SK-N-MC (cell line): ENCODE data around the gene MAPT.

Experiments
- DNase-seq: peaks from one replicate; pipeline ENCODE4 v3.0.0-alpha.2; 2011; ENCODE audit warnings: low read depth, low spot score
- H3K27ac ChIP-seq: fragments of 200-600 bp; sonication (generic); 2 replicates; pipeline ENCODE4 v1.5.1; 2016; ENCODE audit warnings: mixed run types
- H3K36me3 ChIP-seq: fragments of 200-600 bp; sonication (generic); 2 replicates; pipeline ENCODE4 v1.6.1; 2017; ENCODE audit warnings: antibody characterized with exemption, low read length, mixed read lengths; ENCODE audit not compliant: insufficient read depth
- H3K4me3 ChIP-seq: fragments of 200-600 bp; sonication (generic); 2 replicates; pipeline ENCODE4 v1.5.1; 2016
- H3K9ac ChIP-seq: fragments of 200-600 bp; sonication (generic); 2 replicates; pipeline ENCODE4 v1.8.0; 2017; ENCODE audit warnings: mixed run types, mixed read lengths; ENCODE audit not compliant: insufficient read length
- H3K9me3 ChIP-seq: fragments of 200-600 bp; sonication (generic); 2 replicates; pipeline ENCODE4 v1.6.1; 2017; ENCODE audit warnings: low read depth, mild to moderate bottlenecking, antibody characterized with exemption, low read length, moderate library complexity, mixed read lengths
- EZH2 ChIP-seq: fragments of 200-600 bp; sonication (generic); IDR thresholded peaks from one replicate; pipeline ENCODE4 v1.6.1; 2017; ENCODE audit warnings: antibody characterized with exemption
- FOXP2 ChIP-seq: optimal IDR thresholded peaks from 2 replicates; pipeline ENCODE3; 2011; ENCODE audit warnings: mild to moderate bottlenecking, moderate library complexity; ENCODE audit not compliant: insufficient read depth; ENCODE audit errors: extremely low read length, control extremely low read depth
- POLR2AphosphoS5 ChIP-seq: IDR thresholded peaks from 2 replicates; pipeline ENCODE4 v1.6.1; 2012; ENCODE audit warnings: mild to moderate bottlenecking, low read depth, low read length, borderline replicate concordance

MAPT gene

DNA sequence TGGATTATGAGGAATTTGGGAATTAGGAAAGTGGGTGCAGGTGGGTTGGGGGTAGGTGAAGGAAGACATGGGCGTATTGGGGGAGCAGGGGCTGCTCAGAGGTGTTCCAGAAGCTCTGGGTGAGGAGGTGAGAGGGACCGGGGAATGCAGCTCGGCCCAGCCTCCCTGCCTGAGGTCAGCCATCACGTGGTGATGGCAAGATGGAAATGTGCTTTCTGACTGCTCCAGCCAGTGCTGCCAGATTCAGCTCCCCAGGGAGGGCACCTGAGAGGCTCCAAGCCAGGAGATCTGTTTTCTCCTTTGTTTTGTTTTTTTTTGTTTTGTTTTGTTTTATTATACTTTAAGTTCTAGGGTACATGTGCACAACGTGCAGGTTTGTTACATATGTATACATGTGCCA lies 69.5 kb downstream of the MAPT start:
- Histone ChIP-seq H3K27ac (no peak overlapping the region), H3K4me3 (no peak overlapping the region), H3K9ac (no peak overlapping the region), H3K36me3 (peaks cover 42% of the 10 kb centered on the region), H3K9me3 (no peaks in the 10 kb centered on the region)
- DNase-seq, result no peak
- no peak for TF ChIP-seq POLR2AphosphoS5
- no peak for TF ChIP-seq FOXP2
- TF ChIP-seq EZH2, result no peak

DNA sequence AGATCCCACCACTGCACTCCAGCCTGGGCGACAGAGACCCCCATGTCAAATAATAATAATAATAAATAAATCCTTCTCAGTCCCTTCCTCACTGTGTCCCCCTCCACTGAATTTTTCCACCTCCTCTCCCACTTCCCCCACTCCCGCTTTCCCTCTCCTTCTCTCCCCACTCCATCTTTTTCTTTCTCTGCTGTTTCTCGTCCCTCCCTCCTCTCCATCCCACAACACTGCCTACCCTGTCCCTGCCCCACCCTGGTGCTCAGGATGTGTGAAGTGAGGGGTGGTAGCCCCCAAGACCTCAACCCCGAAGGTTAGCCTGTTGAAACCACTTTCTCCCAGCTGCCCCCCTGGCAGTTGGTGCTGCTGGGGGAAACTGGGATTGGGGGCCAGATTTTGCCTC lies 70.3 kb downstream of the MAPT start:
- H3K9ac ChIP-seq, result no peak overlapping the region
- no peaks in the 10 kb centered on the region for H3K9me3 ChIP-seq
- H3K36me3 ChIP-seq, result peaks cover 50% of the 10 kb centered on the region
- no peak overlapping the region for H3K4me3 ChIP-seq
- no peak for DNase-seq
- H3K27ac ChIP-seq, result no peak overlapping the region
- TF ChIP-seq EZH2, result no peak
- no peak for TF ChIP-seq FOXP2
- no peak for TF ChIP-seq POLR2AphosphoS5

DNA sequence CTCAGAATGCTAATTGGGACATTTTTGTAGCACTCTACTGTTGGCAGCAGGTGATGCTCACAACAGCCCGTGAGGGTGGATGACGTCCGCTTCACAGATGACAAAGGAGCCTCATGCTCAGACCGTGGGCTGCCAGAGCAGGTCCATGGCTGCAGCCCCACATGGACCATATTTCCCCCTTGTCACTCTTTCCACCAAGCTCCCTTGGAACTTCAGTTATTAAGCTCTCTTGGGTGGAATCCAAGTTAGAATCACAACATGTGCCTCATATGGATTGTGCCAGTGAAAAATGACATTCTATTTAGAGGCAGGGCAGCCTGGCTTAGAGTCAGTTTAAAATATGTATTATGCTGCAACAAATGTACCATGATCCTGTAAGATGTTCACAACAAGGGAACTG lies 71.5 kb downstream of the MAPT start:
- TF ChIP-seq FOXP2 (no peak), POLR2AphosphoS5 (no peak), EZH2 (no peak)
- H3K27ac ChIP-seq, result no peak overlapping the region
- H3K36me3 ChIP-seq, result peaks cover 61% of the 10 kb centered on the region
- no peaks in the 10 kb centered on the region for H3K9me3 ChIP-seq
- no peak overlapping the region for H3K4me3 ChIP-seq
- no peak overlapping the region for H3K9ac ChIP-seq
- no peak for DNase-seq

DNA sequence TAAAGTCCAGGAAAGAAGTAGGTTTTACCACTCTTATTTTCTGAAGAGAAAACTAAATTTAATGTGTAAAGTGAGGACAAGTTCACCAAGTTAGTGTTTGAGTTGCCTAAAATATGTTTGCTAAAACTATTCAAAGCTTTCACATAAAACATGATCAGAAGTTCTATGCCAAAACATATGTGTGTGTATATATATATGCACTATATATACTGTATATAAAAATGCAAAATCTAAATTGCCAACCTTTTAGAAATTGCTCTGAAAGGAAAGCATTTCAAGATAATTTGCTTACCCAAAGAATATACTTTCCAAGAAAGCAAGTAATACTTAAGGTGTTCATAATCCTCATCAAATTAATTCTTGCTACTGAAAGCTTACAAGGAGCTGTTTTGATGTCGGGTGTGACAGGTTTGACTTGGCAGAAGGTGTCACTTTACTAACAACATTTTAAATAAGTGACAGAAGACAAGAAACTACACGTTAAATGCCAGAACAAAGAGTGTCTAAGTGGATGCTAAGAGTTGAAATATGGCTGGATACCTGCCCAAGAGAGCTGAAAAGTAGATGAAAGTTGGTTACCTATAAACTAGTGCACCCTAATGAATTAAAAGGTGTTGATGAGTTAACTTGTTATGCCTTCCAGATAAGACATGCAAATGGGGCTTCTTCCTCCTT lies 72.4 kb downstream of the MAPT start:
- Histone ChIP-seq H3K36me3 (peaks cover 71% of the 10 kb centered on the region), H3K9ac (no peak overlapping the region), H3K9me3 (no peaks in the 10 kb centered on the region), H3K4me3 (no peak overlapping the region), H3K27ac (no peak overlapping the region)
- TF ChIP-seq EZH2, result no peak
- TF ChIP-seq POLR2AphosphoS5, result no peak
- TF ChIP-seq FOXP2, result no peak
- DNase-seq, result no peak

DNA sequence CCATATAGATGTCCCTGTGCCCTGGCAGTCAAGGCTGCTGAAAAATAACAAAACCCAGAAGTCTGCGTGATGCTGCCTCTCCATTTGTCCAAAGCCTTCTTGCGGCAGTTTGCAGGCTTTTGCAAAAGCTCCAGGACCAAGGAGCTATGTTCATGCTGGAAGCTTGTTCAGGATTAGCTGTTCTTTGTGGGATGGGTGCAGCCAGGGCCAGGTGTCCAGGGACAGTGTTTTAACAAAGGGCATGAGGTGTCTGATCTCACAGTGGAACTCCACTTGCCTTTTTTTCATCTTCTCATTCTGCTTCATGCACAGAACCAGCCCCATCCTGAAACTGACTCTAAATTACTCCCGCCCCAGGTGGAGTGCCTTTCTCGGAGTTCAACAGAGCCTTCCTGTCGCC lies 73.0 kb downstream of the MAPT start:
- no peak overlapping the region for H3K9ac ChIP-seq
- H3K9me3 ChIP-seq, result no peaks in the 10 kb centered on the region
- H3K36me3 ChIP-seq, result peaks cover 73% of the 10 kb centered on the region
- no peak overlapping the region for H3K27ac ChIP-seq
- no peak overlapping the region for H3K4me3 ChIP-seq
- no peak for TF ChIP-seq EZH2
- no peak for TF ChIP-seq POLR2AphosphoS5
- TF ChIP-seq FOXP2, result no peak
- no peak for DNase-seq

DNA sequence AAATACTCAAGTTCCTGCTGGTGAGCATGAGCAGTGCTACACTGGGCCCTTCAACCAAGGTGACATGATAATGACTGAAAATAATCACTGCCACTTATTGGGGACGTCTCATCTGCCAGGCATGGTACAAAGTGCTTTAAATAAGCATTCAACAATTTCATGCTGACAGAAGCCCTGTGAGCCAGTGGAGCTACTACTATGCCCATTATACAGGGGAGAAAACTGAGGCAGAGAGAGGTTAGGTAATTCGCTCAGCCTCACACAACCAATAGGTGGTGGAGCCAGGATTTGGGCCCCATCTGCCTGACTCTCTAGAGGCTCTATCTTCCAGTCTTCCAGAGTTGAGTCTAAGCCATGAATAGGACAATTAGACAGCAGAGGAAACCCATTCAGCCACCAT lies 74.4 kb downstream of the MAPT start:
- no peak for DNase-seq
- Histone ChIP-seq H3K9me3 (no peaks in the 10 kb centered on the region), H3K9ac (no peak overlapping the region), H3K36me3 (peaks cover 70% of the 10 kb centered on the region), H3K4me3 (no peak overlapping the region), H3K27ac (no peak overlapping the region)
- TF ChIP-seq EZH2, result no peak
- no peak for TF ChIP-seq POLR2AphosphoS5
- no peak for TF ChIP-seq FOXP2

DNA sequence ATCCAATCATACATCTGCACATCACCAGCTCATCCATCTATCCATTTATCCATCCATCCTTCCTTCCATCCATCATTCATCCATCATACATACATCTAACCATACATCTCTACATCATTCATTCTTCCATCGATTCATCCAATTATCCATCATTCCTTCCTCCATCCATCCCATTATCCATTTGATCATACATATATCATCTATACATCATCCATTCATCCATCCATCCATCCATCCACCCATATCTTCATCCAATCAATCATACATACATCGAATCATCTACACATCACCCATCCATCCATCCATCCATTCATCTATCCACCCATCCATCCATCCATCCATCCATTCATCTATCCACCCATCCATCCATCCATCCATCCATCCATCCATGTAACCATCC lies 75.4 kb downstream of the MAPT start:
- no peak for DNase-seq
- H3K27ac ChIP-seq, result no peak overlapping the region
- H3K36me3 ChIP-seq, result peaks cover 71% of the 10 kb centered on the region
- TF ChIP-seq POLR2AphosphoS5, result no peak
- TF ChIP-seq FOXP2, result no peak
- TF ChIP-seq EZH2, result no peak
- no peak overlapping the region for H3K9ac ChIP-seq
- H3K9me3 ChIP-seq, result no peaks in the 10 kb centered on the region
- no peak overlapping the region for H3K4me3 ChIP-seq

DNA sequence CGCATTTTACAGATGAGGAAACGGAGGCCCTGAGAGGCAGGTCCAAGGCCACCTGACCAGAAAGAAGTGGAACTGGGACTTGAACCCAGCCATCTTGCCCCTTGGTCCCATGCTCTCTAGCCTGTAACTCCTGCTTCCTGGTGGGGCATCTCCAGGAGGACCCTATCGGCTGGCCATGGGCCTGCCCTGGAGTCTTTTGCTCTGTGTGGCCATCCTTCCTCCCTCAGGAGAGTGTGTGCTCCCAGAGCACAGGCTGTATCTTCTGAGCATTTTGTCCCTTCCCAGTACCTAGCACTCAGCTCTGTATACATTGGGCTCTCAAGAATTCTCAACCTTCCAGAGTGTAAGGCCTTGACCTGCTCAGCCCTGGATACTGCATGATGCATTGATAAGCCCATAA lies 76.3 kb downstream of the MAPT start:
- no peak for DNase-seq
- peaks cover 75% of the 10 kb centered on the region for H3K36me3 ChIP-seq

DNA sequence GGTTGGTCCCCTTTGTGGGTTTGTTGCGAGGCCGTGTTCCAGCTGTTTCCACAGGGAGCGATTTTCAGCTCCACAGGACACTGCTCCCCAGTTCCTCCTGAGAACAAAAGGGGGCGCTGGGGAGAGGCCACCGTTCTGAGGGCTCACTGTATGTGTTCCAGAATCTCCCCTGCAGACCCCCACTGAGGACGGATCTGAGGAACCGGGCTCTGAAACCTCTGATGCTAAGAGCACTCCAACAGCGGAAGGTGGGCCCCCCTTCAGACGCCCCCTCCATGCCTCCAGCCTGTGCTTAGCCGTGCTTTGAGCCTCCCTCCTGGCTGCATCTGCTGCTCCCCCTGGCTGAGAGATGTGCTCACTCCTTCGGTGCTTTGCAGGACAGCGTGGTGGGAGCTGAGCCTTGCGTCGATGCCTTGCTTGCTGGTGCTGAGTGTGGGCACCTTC lies 77.4 kb downstream of the MAPT start:
- no peak for TF ChIP-seq EZH2
- TF ChIP-seq POLR2AphosphoS5, result no peak
- no peak for TF ChIP-seq FOXP2
- H3K27ac ChIP-seq, result no peak overlapping the region

More for the DNA sequence above, 76.3 kb downstream of the MAPT start:
- Histone ChIP-seq H3K9ac (no peak overlapping the region), H3K4me3 (no peak overlapping the region), H3K27ac (no peak overlapping the region), H3K9me3 (no peaks in the 10 kb centered on the region)
- TF ChIP-seq FOXP2, result no peak
- no peak for TF ChIP-seq EZH2
- TF ChIP-seq POLR2AphosphoS5, result no peak

More for the DNA sequence above, 77.4 kb downstream of the MAPT start:
- Histone ChIP-seq H3K36me3 (peaks cover 69% of the 10 kb centered on the region), H3K9ac (no peak overlapping the region), H3K9me3 (no peaks in the 10 kb centered on the region), H3K4me3 (no peak overlapping the region)
- DNase-seq, result no peak
